Endodermal cell (in vitro differentiated cells): ENCODE measurements around the gene THY1. TPM values are rescaled to one million over a fixed set of nuclear protein-coding genes. Genes with fewer than 3 reads are reported as not detected.

ENCODE experiments used
- DNase-seq: peaks from one replicate; pipeline ENCODE4 v3.0.0-alpha.2; 2017
- H3K27ac ChIP-seq: 2 replicates; pipeline ENCODE4 v1.5.1; 2013; ENCODE audit warnings: mild to moderate bottlenecking, low read depth, low read length, moderate library complexity
- H3K27me3 ChIP-seq: 2 replicates; pipeline ENCODE4 v1.6.1; 2013; ENCODE audit warnings: mild to moderate bottlenecking, low read length, moderate library complexity; ENCODE audit not compliant: insufficient read depth, control insufficient read depth, poor library complexity, severe bottlenecking
- H3K36me3 ChIP-seq: 2 replicates; pipeline ENCODE4 v1.7.0; 2013; ENCODE audit warnings: mild to moderate bottlenecking, low read length, moderate library complexity; ENCODE audit not compliant: control insufficient read depth, insufficient read depth
- H3K4me1 ChIP-seq: one replicate; pipeline ENCODE4 v1.7.0; 2013; ENCODE audit warnings: low read length; ENCODE audit not compliant: control insufficient read depth, insufficient read depth
- H3K4me3 ChIP-seq: 2 replicates; pipeline ENCODE4 v1.5.1; 2013; ENCODE audit warnings: mild to moderate bottlenecking, low read length, moderate library complexity
- H3K9ac ChIP-seq: 2 replicates; pipeline ENCODE4 v1.6.1; 2013; ENCODE audit warnings: mild to moderate bottlenecking, low read length, moderate library complexity; ENCODE audit not compliant: poor library complexity, severe bottlenecking; ENCODE audit errors: extremely low read depth
- H3K9me3 ChIP-seq: 2 replicates; pipeline ENCODE4 v1.6.1; 2013; ENCODE audit warnings: mild to moderate bottlenecking, low read length, moderate library complexity; ENCODE audit not compliant: control insufficient read depth
- H3K27ac Mint-ChIP-seq: 2 replicates; pipeline ENCODE4 v1.8.0; 2020; ENCODE audit warnings: mixed read lengths
- H3K27me3 Mint-ChIP-seq: 2 replicates; pipeline ENCODE4 v1.8.0; 2021; ENCODE audit warnings: mild to moderate bottlenecking, mixed read lengths; ENCODE audit not compliant: insufficient read depth
- H3K36me3 Mint-ChIP-seq: 2 replicates; pipeline ENCODE4 v1.8.0; 2020; ENCODE audit warnings: low read depth, mixed read lengths
- H3K4me1 Mint-ChIP-seq: 2 replicates; pipeline ENCODE4 v1.8.0; 2020; ENCODE audit warnings: mixed read lengths
- H3K4me3 Mint-ChIP-seq: 2 replicates; pipeline ENCODE4 v1.8.0; 2020; ENCODE audit warnings: mild to moderate bottlenecking, moderate library complexity, mixed read lengths
- H3K9me3 Mint-ChIP-seq: 2 replicates; pipeline ENCODE4 v1.8.0; 2020; ENCODE audit warnings: mild to moderate bottlenecking, mixed read lengths
- CTCF ChIP-seq: fragments of 200-600 bp; sonication (generic); conservative IDR thresholded peaks from 2 replicates; pipeline ENCODE4 v1.5.0; 2021; ENCODE audit warnings: antibody characterized with exemption, mild to moderate bottlenecking
- WGBS, 2 experiments: methylation state at CpG; one replicate each; pipeline versions ENCODE4 v1.1.5 to v1.1.7; 2013; ENCODE audit warnings: missing lambda C conversion rate in 2 of 2, mixed read lengths in 1 of 2; ENCODE audit not compliant: insufficient coverage in 1 of 2, insufficient read length in 1 of 2; 5-methylcytosine and 5-hydroxymethylcytosine counted together
- total RNA-seq, 2 donors: library from RNA; stranded (reverse); fragmentation: NEBNext Ultra II Directional in 1 of 2; extraction: Animal tissue kit (Norgen Biotek cat#: 25700) in 1 of 2; gene quantifications; 2 replicates in 1 of 2; 3 replicates in 1 of 2; pipeline ENCODE4 v1.2.1, GENCODE V29; 2021

Gene THY1
- total RNA-seq, 2 donors from 2014 or later: 19.3 to 36.1 TPM

- no peaks in the 10 kb centered on the region for H3K9me3 ChIP-seq
- no peak overlapping the region for H3K27ac Mint-ChIP-seq
- no peak for DNase-seq
- no peaks in the 10 kb centered on the region for H3K4me1 ChIP-seq
- H3K36me3 Mint-ChIP-seq: no peaks in the 10 kb centered on the region
- H3K4me3 ChIP-seq: no peak overlapping the region
- no peaks in the 10 kb centered on the region for H3K9me3 Mint-ChIP-seq
- no peak for TF ChIP-seq CTCF
- no peak overlapping the region for H3K9ac ChIP-seq
- WGBS, 2 experiments: 85 to 87% methylated on average over 3 to 4 of the region's 4 CpGs
- H3K4me1 Mint-ChIP-seq: no peaks in the 10 kb centered on the region
- H3K36me3 ChIP-seq: no peaks in the 10 kb centered on the region
- H3K27me3 Mint-ChIP-seq: peaks cover 7% of the 10 kb centered on the region
- no peak overlapping the region for H3K27ac ChIP-seq
- H3K27me3 ChIP-seq: no peaks in the 10 kb centered on the region
- H3K4me3 Mint-ChIP-seq: no peak overlapping the region
These were observed 38.4 kb upstream of the THY1 start for GRCh38 chr11:119461229-119461963.

GRCh38 chr11:119460582-119460981 lies 37.6 kb upstream of the THY1 start:
- Histone ChIP-seq H3K4me3 (no peak overlapping the region), H3K4me1 (no peaks in the 10 kb centered on the region), H3K36me3 (no peaks in the 10 kb centered on the region), H3K27ac (no peak overlapping the region), H3K9me3 (no peaks in the 10 kb centered on the region), H3K27me3 (no peaks in the 10 kb centered on the region), H3K9ac (no peak overlapping the region)
- H3K36me3 Mint-ChIP-seq: no peaks in the 10 kb centered on the region
- WGBS, 2 experiments: 86% methylated on average over 4 of the region's 4 CpGs; no CpG with 5 or more reads in 1 of the 2 experiments
- no peak overlapping the region for H3K27ac Mint-ChIP-seq
- H3K9me3 Mint-ChIP-seq: no peaks in the 10 kb centered on the region
- peaks cover 7% of the 10 kb centered on the region for H3K27me3 Mint-ChIP-seq
- no peak for DNase-seq
- H3K4me3 Mint-ChIP-seq: no peak overlapping the region
- TF ChIP-seq CTCF: no peak
- H3K4me1 Mint-ChIP-seq: no peaks in the 10 kb centered on the region

- WGBS, 2 experiments: 88 to 89% methylated on average over 10 to 11 of the region's 11 CpGs
- Histone ChIP-seq H3K4me3 (no peak overlapping the region), H3K27ac (no peak overlapping the region), H3K9ac (no peak overlapping the region), H3K36me3 (no peaks in the 10 kb centered on the region), H3K4me1 (no peaks in the 10 kb centered on the region), H3K9me3 (no peaks in the 10 kb centered on the region), H3K27me3 (no peaks in the 10 kb centered on the region)
- no peak for TF ChIP-seq CTCF
- H3K36me3 Mint-ChIP-seq: no peaks in the 10 kb centered on the region
- H3K27me3 Mint-ChIP-seq: peaks cover 7% of the 10 kb centered on the region
- no peak for DNase-seq
- H3K9me3 Mint-ChIP-seq: no peaks in the 10 kb centered on the region
- H3K4me3 Mint-ChIP-seq: no peak overlapping the region
- H3K27ac Mint-ChIP-seq: no peak overlapping the region
- H3K4me1 Mint-ChIP-seq: no peaks in the 10 kb centered on the region
These were observed 37.1 kb upstream of the THY1 start for GRCh38 chr11:119460097-119460496.
